HCT116 (cell line): ENCODE results near the gene SNED1.

Source experiments
- CBX3 ChIP-seq: IDR thresholded peaks from 2 replicates; pipeline ENCODE4 v1.6.1; 2012; ENCODE audit warnings: low read depth
- CEBPB ChIP-seq: IDR thresholded peaks from 2 replicates; pipeline ENCODE4 v1.6.1; 2012; ENCODE audit warnings: low read depth
- EZH2 ChIP-seq: fragments of 200-600 bp; sonication (generic); IDR thresholded peaks from 2 replicates; pipeline ENCODE4 v1.6.1; 2017; ENCODE audit warnings: antibody characterized with exemption, mixed run types
- EZH2phosphoT487 ChIP-seq: fragments of 200-600 bp; IDR thresholded peaks from 2 replicates; pipeline ENCODE4 v1.6.1; 2018; ENCODE audit warnings: antibody characterized with exemption, borderline replicate concordance
- JUND ChIP-seq: IDR thresholded peaks from 2 replicates; pipeline ENCODE4 v1.6.1; 2012
- POLR2A ChIP-seq: IDR thresholded peaks from 2 replicates; pipeline ENCODE4 v1.7.0; 2011; ENCODE audit warnings: borderline replicate concordance; ENCODE audit not compliant: insufficient read depth, insufficient read length; ENCODE audit errors: extremely low read depth
- ZFX ChIP-seq: fragments of 450-650 bp; IDR thresholded peaks from 2 replicates; pipeline ENCODE4 v1.6.1; 2017
- TF ChIP-seq, protein P1 (sequence below), 3 experiments: fragments of 200-600 bp in 1 of 3; sonication (generic) in 1 of 3; IDR thresholded peaks in 2 of 3; conservative IDR thresholded peaks in 1 of 3; 2 replicates each; pipeline ENCODE4 v1.5.1; 2012 to 2017; ENCODE audit warnings: low read depth in 2 of 3, low read length in 2 of 3, antibody characterized with exemption in 1 of 3, borderline replicate concordance in 1 of 3, control low read depth in 1 of 3, mild to moderate bottlenecking in 1 of 3, mixed read lengths in 1 of 3, mixed run types in 1 of 3, moderate library complexity in 1 of 3; ENCODE audit not compliant: insufficient read depth in 1 of 3
- TF ChIP-seq, protein P2 (sequence below): IDR thresholded peaks from 2 replicates; pipeline ENCODE4 v1.6.1; 2012
- TF ChIP-seq, protein P3 (sequence below): IDR thresholded peaks from 2 replicates; pipeline ENCODE4 v1.6.1; 2011; ENCODE audit warnings: mild to moderate bottlenecking, low read length, moderate library complexity; ENCODE audit not compliant: insufficient replicate concordance; ENCODE audit errors: extremely low read depth

DNA sequence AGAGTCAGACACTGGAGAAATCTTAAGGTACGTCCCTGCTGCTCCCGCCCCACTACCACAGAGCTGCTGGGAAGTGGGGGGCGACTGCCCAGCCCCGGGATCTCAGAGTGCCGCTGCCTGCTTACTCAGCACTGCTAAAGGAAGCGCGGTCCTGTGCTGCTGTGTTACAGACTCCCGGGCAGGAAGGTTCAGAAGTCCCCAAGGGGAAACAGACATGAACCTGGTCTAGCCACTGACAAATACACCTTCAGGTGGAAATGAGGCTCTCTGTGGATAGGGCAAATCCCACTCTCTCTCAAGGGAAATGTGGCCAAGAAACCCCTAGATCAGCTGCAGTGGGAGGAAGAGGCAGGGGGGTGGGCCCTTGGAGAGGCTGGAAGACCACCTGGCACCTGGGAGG is 90.0 kb downstream of the SNED1 start:
- TF ChIP-seq POLR2A: no peak
- no peak for TF ChIP-seq CEBPB
- no peak for TF ChIP-seq EZH2
- TF ChIP-seq ZFX: no peak
- TF ChIP-seq, protein P1, sequence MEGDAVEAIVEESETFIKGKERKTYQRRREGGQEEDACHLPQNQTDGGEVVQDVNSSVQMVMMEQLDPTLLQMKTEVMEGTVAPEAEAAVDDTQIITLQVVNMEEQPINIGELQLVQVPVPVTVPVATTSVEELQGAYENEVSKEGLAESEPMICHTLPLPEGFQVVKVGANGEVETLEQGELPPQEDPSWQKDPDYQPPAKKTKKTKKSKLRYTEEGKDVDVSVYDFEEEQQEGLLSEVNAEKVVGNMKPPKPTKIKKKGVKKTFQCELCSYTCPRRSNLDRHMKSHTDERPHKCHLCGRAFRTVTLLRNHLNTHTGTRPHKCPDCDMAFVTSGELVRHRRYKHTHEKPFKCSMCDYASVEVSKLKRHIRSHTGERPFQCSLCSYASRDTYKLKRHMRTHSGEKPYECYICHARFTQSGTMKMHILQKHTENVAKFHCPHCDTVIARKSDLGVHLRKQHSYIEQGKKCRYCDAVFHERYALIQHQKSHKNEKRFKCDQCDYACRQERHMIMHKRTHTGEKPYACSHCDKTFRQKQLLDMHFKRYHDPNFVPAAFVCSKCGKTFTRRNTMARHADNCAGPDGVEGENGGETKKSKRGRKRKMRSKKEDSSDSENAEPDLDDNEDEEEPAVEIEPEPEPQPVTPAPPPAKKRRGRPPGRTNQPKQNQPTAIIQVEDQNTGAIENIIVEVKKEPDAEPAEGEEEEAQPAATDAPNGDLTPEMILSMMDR (IDR thresholded peaks at IDR 0.05 in 2 of 3, conservative IDR thresholded peaks at IDR 0.05 in 1 of 3; ENCODE audit: borderline replicate concordance in 1 of 3, insufficient read depth in 1 of 3, low read depth in 2 of 3, low read length in 2 of 3): no peak
- TF ChIP-seq, protein P2, sequence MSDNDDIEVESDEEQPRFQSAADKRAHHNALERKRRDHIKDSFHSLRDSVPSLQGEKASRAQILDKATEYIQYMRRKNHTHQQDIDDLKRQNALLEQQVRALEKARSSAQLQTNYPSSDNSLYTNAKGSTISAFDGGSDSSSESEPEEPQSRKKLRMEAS: no peak
- TF ChIP-seq CBX3: no peak
- TF ChIP-seq EZH2phosphoT487: no peak
- TF ChIP-seq, protein P3, sequence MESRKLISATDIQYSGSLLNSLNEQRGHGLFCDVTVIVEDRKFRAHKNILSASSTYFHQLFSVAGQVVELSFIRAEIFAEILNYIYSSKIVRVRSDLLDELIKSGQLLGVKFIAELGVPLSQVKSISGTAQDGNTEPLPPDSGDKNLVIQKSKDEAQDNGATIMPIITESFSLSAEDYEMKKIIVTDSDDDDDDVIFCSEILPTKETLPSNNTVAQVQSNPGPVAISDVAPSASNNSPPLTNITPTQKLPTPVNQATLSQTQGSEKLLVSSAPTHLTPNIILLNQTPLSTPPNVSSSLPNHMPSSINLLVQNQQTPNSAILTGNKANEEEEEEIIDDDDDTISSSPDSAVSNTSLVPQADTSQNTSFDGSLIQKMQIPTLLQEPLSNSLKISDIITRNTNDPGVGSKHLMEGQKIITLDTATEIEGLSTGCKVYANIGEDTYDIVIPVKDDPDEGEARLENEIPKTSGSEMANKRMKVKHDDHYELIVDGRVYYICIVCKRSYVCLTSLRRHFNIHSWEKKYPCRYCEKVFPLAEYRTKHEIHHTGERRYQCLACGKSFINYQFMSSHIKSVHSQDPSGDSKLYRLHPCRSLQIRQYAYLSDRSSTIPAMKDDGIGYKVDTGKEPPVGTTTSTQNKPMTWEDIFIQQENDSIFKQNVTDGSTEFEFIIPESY: no peak
- TF ChIP-seq JUND: no peak
